Activated naive CD8-positive, alpha-beta T cell treated with anti-CD3 and anti-CD28 coated beads, Interleukin-2, amount 10 ng/mL, durations not matched to agents 7 days and 5 days (primary cell): ENCODE data around the gene RFX2. TPM values are rescaled to one million over a fixed set of nuclear protein-coding genes. Genes with fewer than 3 reads are reported as not detected.

Source experiments
- ATAC-seq: fragments of 150-1000 bp; cut with Tn5 transposase; one replicate; pipeline ENCODE4 v1.10.0; 2021; ENCODE audit warnings: low read depth, moderate library complexity
- POLR2A ChIA-PET: fragments of 350-600 bp; sonication (Branson Sonifier 250); formaldehyde crosslinking; loops from one replicate; lab custom pipeline; 2021; ENCODE audit warnings: antibody characterized with exemption; lab: Charles Lee
- DNase-seq: peaks from one replicate; pipeline ENCODE4 v3.0.0; 2021
- H3K27ac Mint-ChIP-seq: one replicate; pipeline ENCODE4 v1.8.0; 2022; ENCODE audit warnings: mild to moderate bottlenecking, mixed read lengths
- H3K27me3 Mint-ChIP-seq: one replicate; pipeline ENCODE4 v1.8.0; 2022; ENCODE audit warnings: mild to moderate bottlenecking, moderate library complexity, mixed read lengths
- H3K36me3 Mint-ChIP-seq: one replicate; pipeline ENCODE4 v1.8.0; 2021; ENCODE audit warnings: mild to moderate bottlenecking, mixed read lengths
- H3K4me1 Mint-ChIP-seq: one replicate; pipeline ENCODE4 v1.8.0; 2021; ENCODE audit warnings: mixed read lengths
- H3K4me3 Mint-ChIP-seq: one replicate; pipeline ENCODE4 v1.8.0; 2022; ENCODE audit warnings: mild to moderate bottlenecking, moderate library complexity, mixed read lengths
- H3K9me3 Mint-ChIP-seq: one replicate; pipeline ENCODE4 v1.8.0; 2021; ENCODE audit warnings: mixed read lengths
- total RNA-seq, 2 experiments: library from RNA; stranded (reverse); gene quantifications; one replicate each; pipeline ENCODE4 v1.2.3, GENCODE V29; 2021

The RFX2 gene
- total RNA-seq, 2 experiments from 2014 or later, result 9.9 to 12.2 TPM

DNA sequence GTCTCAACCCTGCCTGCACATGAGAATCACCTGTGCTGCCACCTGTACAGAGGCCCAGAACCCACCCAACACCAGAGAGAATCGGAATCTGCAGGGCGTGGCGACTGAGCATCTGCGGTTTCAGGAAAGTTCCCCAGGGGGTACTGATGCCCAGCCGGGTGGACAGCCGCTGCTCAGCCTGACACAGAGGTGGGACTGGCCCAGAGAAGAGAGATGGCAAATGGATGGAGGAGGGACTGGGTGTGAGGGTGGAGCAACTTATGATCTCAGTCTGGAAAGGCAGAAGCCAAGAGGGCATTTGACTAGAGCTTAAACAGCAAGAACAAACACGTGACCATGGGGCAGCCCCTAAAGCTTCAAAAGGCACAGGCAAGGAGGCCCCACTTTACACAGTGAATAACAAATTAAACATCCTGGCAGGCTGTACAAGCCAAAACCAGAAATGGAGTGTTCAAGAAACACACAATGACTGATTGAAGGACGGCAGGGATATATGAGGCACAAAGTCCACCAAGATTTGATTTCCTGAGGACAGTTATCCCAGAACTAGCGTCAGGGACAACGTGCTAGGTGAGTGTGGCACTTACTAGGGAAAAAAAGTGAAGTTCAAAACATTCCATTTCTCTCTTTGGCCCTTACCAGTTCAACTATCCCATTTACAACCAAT, 135.4 kb downstream of the RFX2 start:
- POLR2A ChIA-PET, result interaction anchor here (1.4 kb wide), 1 partner anchor 13 kb away, joined by 10 read pairs; no protein-coding TSS in a partner anchor
- Mint-ChIP-seq H3K4me3 (peak overlapping the region; percentile 98), H3K27ac (peak overlapping the region; percentile 74), H3K4me1 (peaks cover 52% of the 10 kb centered on the region), H3K36me3 (peaks cover 23% of the 10 kb centered on the region), H3K27me3 (no peaks in the 10 kb centered on the region), H3K9me3 (no peaks in the 10 kb centered on the region)
- DNase-seq (no peak), ATAC-seq (peak; percentile 11)

DNA sequence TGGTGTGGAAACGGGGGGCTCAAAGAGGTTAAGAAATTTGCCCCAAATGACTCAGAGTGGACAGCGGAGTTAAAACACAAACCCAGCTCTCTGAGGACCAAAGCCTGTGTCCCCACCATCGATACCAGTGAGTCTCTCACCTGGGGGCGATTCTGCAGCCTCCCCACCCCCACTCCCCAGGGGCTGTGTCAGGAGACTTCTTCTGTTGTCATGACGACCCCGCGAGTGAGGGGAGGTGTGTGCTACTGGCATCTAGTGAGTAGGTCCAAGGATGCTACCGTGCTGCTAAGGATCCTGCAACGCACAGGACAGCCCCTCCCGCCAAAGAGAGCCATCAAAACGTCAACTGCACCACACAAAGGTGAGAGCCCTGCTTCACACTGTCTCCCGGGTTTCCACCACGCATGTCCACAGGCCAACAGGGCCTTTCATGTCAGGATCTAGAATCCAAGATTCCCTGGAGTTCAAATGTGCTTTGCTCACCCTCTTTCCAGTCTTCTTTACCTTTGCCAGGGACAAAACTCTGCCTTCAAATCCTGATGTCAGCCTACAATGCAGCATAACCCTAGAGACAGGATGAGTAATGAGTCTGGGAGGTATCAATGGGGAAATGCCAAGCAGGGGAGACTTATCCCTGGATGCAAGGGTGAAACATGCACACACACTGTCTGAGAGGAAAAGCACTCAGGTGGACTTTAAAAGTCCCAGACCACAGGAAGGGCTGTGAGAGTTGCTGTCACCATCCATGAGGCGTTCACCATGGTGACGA, 136.2 kb downstream of the RFX2 start:
- Mint-ChIP-seq H3K9me3 (no peaks in the 10 kb centered on the region), H3K27ac (peak overlapping the region; percentile 74), H3K36me3 (peaks cover 23% of the 10 kb centered on the region), H3K4me3 (no peak overlapping the region), H3K27me3 (no peaks in the 10 kb centered on the region), H3K4me1 (peaks cover 47% of the 10 kb centered on the region)
- ATAC-seq (no peak), DNase-seq (no peak)
- POLR2A ChIA-PET, result interaction anchor here (1.4 kb wide), 1 partner anchor 12 kb away, joined by 10 read pairs; no protein-coding TSS in a partner anchor

DNA sequence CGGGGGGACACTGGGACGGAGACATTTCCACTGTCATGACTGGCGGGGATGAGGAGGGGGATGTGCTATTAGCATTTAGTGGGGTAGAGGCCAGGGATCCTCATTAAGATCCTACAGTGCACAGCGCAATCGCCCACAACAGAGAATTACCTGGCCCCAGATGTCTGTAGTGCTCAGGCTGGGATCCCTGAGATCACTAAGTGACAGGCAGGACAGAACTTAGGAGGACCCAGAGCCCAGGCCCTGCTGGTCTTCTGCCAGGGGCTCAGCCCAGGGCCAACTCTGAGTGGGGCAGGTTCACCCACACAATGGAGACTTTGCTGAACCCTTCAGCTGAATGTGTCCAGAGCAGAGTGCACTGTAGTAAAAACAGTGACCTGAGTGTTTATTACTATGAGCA, 136.9 kb downstream of the RFX2 start:
- H3K27ac Mint-ChIP-seq, result no peak overlapping the region
- DNase-seq (no peak), ATAC-seq (no peak)
- peaks cover 48% of the 10 kb centered on the region for H3K4me1 Mint-ChIP-seq
- H3K4me3 Mint-ChIP-seq, result no peak overlapping the region
- POLR2A ChIA-PET, result interaction anchor here (1.9 kb wide), 1 partner anchor 11 kb away, joined by 5 read pairs; no protein-coding TSS in a partner anchor
- peaks cover 23% of the 10 kb centered on the region for H3K36me3 Mint-ChIP-seq
- no peaks in the 10 kb centered on the region for H3K27me3 Mint-ChIP-seq
- no peaks in the 10 kb centered on the region for H3K9me3 Mint-ChIP-seq

DNA sequence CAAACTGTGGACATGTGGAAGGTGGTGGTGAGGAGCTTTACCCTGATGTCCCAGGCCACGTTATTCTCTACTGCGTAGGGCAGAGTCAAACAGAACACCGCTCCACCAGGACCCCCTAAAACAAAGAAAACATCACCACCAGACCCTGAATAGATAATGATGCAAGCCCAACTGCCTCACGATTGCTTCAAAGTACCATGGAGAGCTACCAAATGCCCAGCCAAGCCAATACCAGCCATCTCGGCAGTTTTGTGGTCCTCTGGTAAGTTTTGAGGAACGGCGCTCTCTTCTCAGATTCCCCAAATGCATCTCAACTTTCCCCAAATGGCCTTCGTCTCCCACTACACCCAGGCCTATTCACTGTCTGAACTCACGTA, 138.0 kb downstream of the RFX2 start:
- peaks cover 23% of the 10 kb centered on the region for H3K36me3 Mint-ChIP-seq
- no peak overlapping the region for H3K4me3 Mint-ChIP-seq
- peaks cover 57% of the 10 kb centered on the region for H3K4me1 Mint-ChIP-seq
- POLR2A ChIA-PET, result interaction anchor here (1.9 kb wide), 1 partner anchor 10 kb away, joined by 5 read pairs; no protein-coding TSS in a partner anchor
- DNase-seq (no peak), ATAC-seq (no peak)
- H3K9me3 Mint-ChIP-seq, result no peaks in the 10 kb centered on the region
- H3K27ac Mint-ChIP-seq, result peak overlapping the region; percentile 20
- H3K27me3 Mint-ChIP-seq, result no peaks in the 10 kb centered on the region

DNA sequence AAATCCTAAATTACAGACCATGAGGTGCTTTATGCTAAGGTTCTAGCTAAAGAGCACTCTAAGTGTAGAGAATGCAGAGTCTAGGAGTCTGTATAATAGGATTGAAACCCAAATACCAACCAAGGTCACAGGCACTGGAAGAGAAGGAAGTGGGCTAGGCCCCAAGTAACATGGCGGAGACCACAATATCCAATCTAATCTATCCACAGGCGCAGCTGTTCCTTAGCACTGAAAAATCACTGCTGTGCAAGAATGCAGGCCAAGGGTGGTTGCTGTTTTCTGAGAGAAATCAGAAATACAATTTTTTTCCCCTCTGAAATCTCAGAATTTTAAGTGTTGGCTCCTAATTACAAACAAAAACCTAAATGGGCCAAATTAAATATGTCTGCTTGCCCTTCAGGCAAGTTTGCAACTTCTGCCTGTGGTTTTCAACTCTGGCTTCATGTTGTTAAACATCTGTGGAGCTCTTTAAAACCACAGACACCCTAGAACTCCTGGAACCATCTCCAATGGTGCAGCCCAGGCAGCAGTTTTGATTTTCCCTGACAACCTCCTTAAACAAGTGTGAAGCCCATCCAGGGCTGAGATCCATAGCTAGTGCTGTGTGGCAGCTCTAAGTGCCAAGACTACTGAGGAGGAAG, 138.5 kb downstream of the RFX2 start:
- no peak for ATAC-seq
- peaks cover 18% of the 10 kb centered on the region for H3K36me3 Mint-ChIP-seq
- no peak overlapping the region for H3K27ac Mint-ChIP-seq
- POLR2A ChIA-PET, result interaction anchor here (1.9 kb wide), 1 partner anchor 10 kb away, joined by 5 read pairs; no protein-coding TSS in a partner anchor
- no peaks in the 10 kb centered on the region for H3K27me3 Mint-ChIP-seq
- DNase-seq, result no peak
- no peaks in the 10 kb centered on the region for H3K9me3 Mint-ChIP-seq
- peaks cover 58% of the 10 kb centered on the region for H3K4me1 Mint-ChIP-seq
- H3K4me3 Mint-ChIP-seq, result no peak overlapping the region

DNA sequence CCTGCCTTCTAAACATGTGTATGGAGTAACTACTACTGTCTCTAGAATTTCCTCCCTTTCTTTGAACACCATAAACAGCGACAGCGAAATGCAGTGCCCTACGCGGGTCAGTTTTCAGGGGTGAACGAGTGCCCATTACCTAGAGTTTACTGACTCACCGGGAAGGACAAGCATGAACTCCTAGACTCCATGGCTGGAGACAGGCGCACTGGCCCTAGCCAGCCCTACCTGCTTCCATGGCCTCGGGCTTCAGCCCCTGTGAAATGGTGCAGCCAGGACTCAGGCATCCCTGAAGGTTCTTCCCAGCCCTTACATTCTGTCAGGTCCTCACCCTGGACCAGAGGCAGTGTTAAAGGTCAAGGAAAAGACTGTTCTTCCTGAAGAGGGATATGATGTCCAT, 140.8 kb downstream of the RFX2 start:
- POLR2A ChIA-PET, result no interaction called here
- Mint-ChIP-seq H3K9me3 (no peaks in the 10 kb centered on the region), H3K27me3 (no peaks in the 10 kb centered on the region), H3K4me3 (no peak overlapping the region), H3K4me1 (peaks cover 55% of the 10 kb centered on the region), H3K36me3 (peaks cover 6% of the 10 kb centered on the region), H3K27ac (no peak overlapping the region)
- no peak for ATAC-seq
- DNase-seq, result no peak

DNA sequence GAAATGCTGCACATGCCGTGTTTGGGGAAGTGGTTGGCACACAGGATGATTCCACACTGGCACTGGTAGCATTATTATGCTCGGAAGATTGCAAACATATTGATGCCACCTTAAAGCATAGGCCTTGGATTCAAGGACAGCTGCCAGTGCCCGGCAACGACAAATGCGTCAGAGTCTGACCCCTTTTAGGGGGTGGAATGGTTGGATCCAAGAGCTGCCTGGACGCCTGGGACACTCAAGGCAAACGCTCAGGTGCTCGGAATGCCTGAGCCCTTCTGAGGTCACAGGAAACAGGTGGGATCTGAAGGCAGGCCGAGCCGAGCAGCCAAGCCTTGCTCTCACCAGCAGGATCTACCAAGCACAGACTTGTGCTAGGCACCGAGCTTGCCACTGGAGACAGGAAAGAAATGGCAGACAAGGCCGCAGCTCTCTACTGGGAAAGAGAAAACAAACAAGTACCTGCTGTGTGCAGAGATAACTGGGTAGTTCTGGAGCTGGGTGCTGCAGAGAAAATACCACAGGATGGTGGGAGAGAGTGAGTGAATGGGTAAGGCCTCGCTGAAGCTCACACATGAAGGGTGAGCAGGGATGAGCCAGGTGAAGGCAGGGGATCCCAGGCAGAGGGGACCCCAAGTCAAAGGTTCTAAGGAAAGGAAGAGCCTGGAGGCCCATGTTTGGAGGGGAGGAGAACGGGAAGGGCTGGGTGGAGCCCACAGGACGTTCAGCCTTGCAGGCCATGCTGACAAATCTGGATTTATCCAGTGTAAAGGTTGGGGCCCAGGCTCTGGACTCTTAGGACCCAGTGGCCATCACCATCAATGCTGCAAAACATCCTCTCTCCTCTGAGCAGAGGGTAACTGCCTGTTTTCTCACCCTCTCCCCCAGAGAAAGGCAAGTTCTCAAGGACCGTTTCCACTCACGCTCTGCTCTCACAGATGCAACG, 141.6 kb downstream of the RFX2 start:
- Mint-ChIP-seq H3K4me3 (no peak overlapping the region), H3K27ac (peak overlapping the region; percentile 31), H3K9me3 (no peaks in the 10 kb centered on the region), H3K4me1 (peaks cover 56% of the 10 kb centered on the region), H3K36me3 (peaks cover 9% of the 10 kb centered on the region), H3K27me3 (no peaks in the 10 kb centered on the region)
- DNase-seq, result no peak
- POLR2A ChIA-PET, result interaction anchor here (0.8 to 1.7 kb wide), 5 partner anchors 10 to 165 kb away, joined by 3 to 10 read pairs (median 5); partner anchors contain the start of genes RANBP3 and VMAC
- ATAC-seq, result no peak

DNA sequence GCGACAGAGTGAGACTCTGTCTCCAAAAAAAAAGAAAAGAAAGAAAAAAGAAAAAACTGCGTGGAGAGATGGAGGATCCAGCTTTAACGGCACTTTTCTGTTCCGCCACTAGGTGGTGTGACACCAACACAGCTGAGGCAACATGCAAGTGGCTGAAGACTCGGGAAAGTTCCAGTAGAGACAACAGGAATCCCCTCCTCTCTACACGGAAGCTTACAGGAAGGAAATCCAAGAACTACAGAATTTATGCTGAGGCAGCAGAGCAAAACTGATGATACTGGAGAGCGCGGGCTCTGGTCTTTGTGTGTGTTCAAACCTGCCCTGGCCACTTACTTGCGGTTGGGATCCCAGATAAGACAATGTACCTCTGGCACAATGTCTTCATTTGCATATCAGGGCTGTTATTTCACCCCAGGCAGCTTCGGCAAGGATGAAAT, 142.3 kb downstream of the RFX2 start:
- Mint-ChIP-seq H3K9me3 (no peaks in the 10 kb centered on the region), H3K27ac (peak overlapping the region; percentile 67), H3K4me3 (peak overlapping the region; percentile 41), H3K4me1 (peaks cover 56% of the 10 kb centered on the region), H3K36me3 (peaks cover 9% of the 10 kb centered on the region), H3K27me3 (no peaks in the 10 kb centered on the region)
- ATAC-seq (peak; percentile 53), DNase-seq (no peak)
- POLR2A ChIA-PET, result interaction anchor here (0.5 to 1.7 kb wide), 7 partner anchors 10 to 164 kb away, joined by 3 to 10 read pairs (median 5); partner anchors contain the start of genes RANBP3 and VMAC

DNA sequence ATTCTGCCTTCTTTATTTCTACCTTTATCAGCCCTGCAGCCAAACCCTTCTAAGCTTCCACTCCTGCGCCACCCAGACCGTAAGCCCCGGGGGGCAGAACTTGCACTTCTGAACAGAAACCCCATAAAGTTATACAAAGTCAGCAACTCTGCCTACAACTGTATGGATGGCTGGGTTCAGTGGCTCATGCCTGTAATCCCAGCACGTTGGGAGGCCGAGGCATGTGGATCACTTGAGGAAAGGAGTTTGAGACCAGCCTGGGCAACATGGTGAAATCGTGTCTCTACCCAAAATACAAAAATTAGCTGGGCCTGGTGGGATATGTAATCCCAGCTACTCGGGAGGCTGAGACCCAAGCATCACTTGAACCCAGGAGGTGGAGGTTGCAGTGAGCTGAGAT, 142.7 kb downstream of the RFX2 start:
- Mint-ChIP-seq H3K36me3 (peaks cover 7% of the 10 kb centered on the region), H3K4me1 (peaks cover 58% of the 10 kb centered on the region), H3K27me3 (no peaks in the 10 kb centered on the region), H3K9me3 (no peaks in the 10 kb centered on the region), H3K4me3 (no peak overlapping the region), H3K27ac (peak overlapping the region; percentile 67)
- no peak for ATAC-seq
- no peak for DNase-seq
- POLR2A ChIA-PET, result interaction anchor here (0.5 to 2.0 kb wide), 8 partner anchors 11 to 163 kb away, joined by 3 to 10 read pairs (median 5); partner anchors contain the start of genes RANBP3 and VMAC

DNA sequence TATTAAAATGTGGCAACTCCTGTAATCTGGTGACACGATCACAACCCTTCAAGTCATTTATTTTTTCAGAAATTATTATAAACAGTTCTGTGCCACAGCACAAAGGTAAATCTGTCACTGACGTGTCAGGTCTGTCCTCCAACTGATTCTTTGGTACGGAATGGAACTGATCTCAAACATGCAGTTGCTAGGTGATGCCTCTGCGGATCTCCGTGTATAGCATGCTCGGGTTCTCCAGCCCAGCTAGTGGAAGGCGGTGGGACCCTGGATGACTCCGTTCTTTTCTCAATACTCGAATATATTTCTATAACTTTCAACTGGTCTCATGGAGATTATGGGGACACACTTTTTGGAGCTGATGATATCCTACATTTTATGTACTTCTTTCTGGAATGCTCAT, 143.4 kb downstream of the RFX2 start:
- POLR2A ChIA-PET, result interaction anchor here (1.5 to 2.0 kb wide), 3 partner anchors 11 to 55 kb away, joined by 5 to 9 read pairs (median 5); partner anchors contain the start of gene RANBP3
- H3K27ac Mint-ChIP-seq, result peak overlapping the region; percentile 42
- ATAC-seq, result no peak
- H3K9me3 Mint-ChIP-seq, result no peaks in the 10 kb centered on the region
- no peak overlapping the region for H3K4me3 Mint-ChIP-seq
- H3K36me3 Mint-ChIP-seq, result peaks cover 7% of the 10 kb centered on the region
- H3K27me3 Mint-ChIP-seq, result no peaks in the 10 kb centered on the region
- H3K4me1 Mint-ChIP-seq, result peaks cover 58% of the 10 kb centered on the region
- DNase-seq, result no peak

DNA sequence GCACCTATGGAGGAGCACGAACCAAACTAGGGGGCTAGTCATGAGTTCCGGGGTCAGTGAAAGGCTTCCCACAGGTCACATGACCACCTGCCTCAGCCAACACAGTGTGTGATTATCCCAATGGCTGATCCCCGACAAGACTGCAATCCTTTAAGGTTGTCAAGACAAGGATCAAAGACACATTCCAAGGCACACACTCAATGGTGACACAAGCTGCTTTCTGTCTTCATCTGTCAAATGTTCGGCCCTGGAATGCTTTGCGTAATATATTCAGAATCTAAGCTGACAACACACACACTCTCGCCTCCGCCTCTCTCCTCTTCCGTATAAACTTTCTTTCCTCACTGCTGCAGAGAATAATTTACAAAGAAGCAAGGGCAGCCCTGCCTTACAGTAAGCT, 144.1 kb downstream of the RFX2 start:
- Mint-ChIP-seq H3K27ac (no peak overlapping the region), H3K9me3 (no peaks in the 10 kb centered on the region), H3K4me1 (peaks cover 59% of the 10 kb centered on the region), H3K27me3 (no peaks in the 10 kb centered on the region), H3K36me3 (peaks cover 3% of the 10 kb centered on the region), H3K4me3 (no peak overlapping the region)
- ATAC-seq (no peak), DNase-seq (no peak)
- POLR2A ChIA-PET, result interaction anchor here (0.6 to 2.0 kb wide), 3 partner anchors 12 to 56 kb away, joined by 4 to 9 read pairs (median 5); partner anchors contain the start of gene RANBP3
